ENCODE data around the gene BTBD2. TPM values are rescaled to one million over a fixed set of nuclear protein-coding genes. Genes with fewer than 3 reads are reported as not detected.
A peak's percentile ranks its signal among the peaks of the same experiment; 100 is the strongest.

Gene BTBD2
- total RNA-seq, 1 experiment from 2014 or later, result 110 TPM

DNA sequence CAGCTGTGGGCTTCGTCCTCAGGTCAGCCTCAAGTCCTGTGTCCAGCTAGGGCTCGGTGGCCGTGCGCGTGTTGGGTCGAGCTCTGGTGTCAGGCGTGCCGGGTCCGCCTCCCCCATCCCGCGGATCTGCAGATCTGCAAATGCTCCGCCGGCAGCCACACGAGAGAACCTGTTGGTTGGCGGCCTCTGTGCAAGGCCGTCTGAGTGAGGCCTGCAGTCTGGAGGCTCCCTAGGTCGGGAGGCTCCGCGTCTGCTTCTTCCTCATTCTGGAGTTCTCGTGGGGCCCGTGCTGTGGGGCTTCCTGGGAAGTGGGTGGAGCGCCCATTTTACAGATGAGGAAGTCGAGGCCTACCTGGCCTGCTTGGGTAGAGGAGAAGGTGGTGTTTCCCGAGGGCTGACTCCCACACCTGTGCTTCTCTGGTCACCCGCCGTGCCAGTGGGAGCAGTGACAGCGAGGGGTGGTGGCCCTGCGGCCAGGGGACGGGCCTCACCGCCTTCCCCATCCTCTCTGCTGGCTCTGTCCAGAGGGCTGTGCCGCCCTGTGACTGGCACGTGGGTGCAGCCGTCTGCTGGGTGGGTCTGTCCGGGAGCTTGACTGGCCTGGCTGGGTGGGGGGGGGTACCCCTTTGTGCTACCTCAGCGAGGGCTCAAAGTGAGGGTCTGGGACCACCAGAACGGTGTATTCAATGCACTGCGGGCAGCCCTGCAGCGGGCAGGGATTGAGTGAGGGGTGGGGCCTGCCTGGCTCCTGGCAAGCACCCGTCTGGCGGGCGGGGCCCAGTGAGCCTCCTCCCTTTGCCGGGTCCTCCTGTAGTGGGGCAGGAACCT lies 71.2 kb downstream of the BTBD2 start:
- Histone ChIP-seq H3K4me1 (ENCODE audit: insufficient read depth, low read length) (no peaks in the 10 kb centered on the region; the same call in 1 of the 2 replicates), H2AK5ac (ENCODE audit: insufficient read length, low read length) (no peak overlapping the region), H2BK12ac (ENCODE audit: insufficient read length, low read depth, low read length) (no peak overlapping the region), H3K9ac (ENCODE audit: extremely low read depth, insufficient read length, low read length) (no peak overlapping the region), H2BK120ac (ENCODE audit: low read depth, low read length, poor library complexity, severe bottlenecking) (no peak overlapping the region), H3K23ac (ENCODE audit: insufficient read length, low read depth, low read length) (no peak overlapping the region), H3K79me1 (ENCODE audit: insufficient read depth, low read depth, low read length, poor library complexity, severe bottlenecking) (peaks cover 9% of the 10 kb centered on the region), H2AFZ (ENCODE audit: low read length) (no peak overlapping the region), H4K20me1 (ENCODE audit: control insufficient read depth, insufficient read depth, insufficient read length) (no peaks in the 10 kb centered on the region), H3K18ac (ENCODE audit: insufficient read length, low read depth, low read length) (no peak overlapping the region), H3K56ac (ENCODE audit: insufficient read length, low read depth, low read length) (no peak overlapping the region), H3K27me3 (ENCODE audit: insufficient read depth, low read length) (no peaks in the 10 kb centered on the region), H2BK15ac (ENCODE audit: low read depth, low read length) (no peak overlapping the region), H4K8ac (replicated peaks; ENCODE audit: insufficient read length, low read depth, low read length) (no peak overlapping the region), H3K27ac (ENCODE audit: insufficient read length, low read depth, low read length) (no peak overlapping the region), H3K14ac (ENCODE audit: insufficient read depth, low read length) (no peak overlapping the region), H3K4me2 (ENCODE audit: insufficient read depth, insufficient read length, low read length) (no peak overlapping the region), H3K4ac (ENCODE audit: low read depth, low read length) (no peak overlapping the region), H2BK5ac (ENCODE audit: insufficient read length, low read length) (no peak overlapping the region), H3T11ph (ENCODE audit: low read length) (no peak overlapping the region), H3K79me2 (ENCODE audit: insufficient read depth, low read length) (peaks cover 48% of the 10 kb centered on the region), H3K23me2 (ENCODE audit: insufficient read length, low read depth, low read length, poor library complexity, severe bottlenecking) (peaks cover 11% of the 10 kb centered on the region), H4K91ac (ENCODE audit: insufficient read length, low read depth, low read length) (no peak overlapping the region), H4K5ac (ENCODE audit: insufficient read length, low read depth, low read length) (no peak overlapping the region), H3K9me3 (ENCODE audit: control insufficient read depth, low read depth, low read length) (no peaks in the 10 kb centered on the region), H2BK20ac (ENCODE audit: low read depth, low read length, poor library complexity, severe bottlenecking) (no peak overlapping the region)
- Mint-ChIP-seq H3K4me1 (peaks cover 21 to 28% of the 10 kb centered on the region in 2 experiments), H3K27ac (0 out of 7 replicates have a peak overlapping the region, but pooled peaks of 1 of the 3 experiments have one; percentile 53), H3K9me3 (no peaks in the 10 kb centered on the region), H3K27me3 (ENCODE audit: low read depth) (no peaks in the 10 kb centered on the region), H3K4me3 (peak overlapping the region; percentile 17 to 25; a peak in 3 of 5 replicates), H3K36me3 (ENCODE audit: insufficient read depth in 1 of 3, low read depth in 3 of 3) (peaks cover 2 to 5% (median 4%) of the 10 kb centered on the region in 3 experiments; a peak in 6 of 7 replicates)
- DNase-seq, result no peak
- WGBS (ENCODE audit: extremely low coverage, insufficient read length, low lambda C conversion rate), result no CpG with 5 or more reads among the region's 42 CpGs
- TF ChIP-seq, protein P1, sequence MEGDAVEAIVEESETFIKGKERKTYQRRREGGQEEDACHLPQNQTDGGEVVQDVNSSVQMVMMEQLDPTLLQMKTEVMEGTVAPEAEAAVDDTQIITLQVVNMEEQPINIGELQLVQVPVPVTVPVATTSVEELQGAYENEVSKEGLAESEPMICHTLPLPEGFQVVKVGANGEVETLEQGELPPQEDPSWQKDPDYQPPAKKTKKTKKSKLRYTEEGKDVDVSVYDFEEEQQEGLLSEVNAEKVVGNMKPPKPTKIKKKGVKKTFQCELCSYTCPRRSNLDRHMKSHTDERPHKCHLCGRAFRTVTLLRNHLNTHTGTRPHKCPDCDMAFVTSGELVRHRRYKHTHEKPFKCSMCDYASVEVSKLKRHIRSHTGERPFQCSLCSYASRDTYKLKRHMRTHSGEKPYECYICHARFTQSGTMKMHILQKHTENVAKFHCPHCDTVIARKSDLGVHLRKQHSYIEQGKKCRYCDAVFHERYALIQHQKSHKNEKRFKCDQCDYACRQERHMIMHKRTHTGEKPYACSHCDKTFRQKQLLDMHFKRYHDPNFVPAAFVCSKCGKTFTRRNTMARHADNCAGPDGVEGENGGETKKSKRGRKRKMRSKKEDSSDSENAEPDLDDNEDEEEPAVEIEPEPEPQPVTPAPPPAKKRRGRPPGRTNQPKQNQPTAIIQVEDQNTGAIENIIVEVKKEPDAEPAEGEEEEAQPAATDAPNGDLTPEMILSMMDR (conservative IDR thresholded peaks at IDR 0.05), result no peak
